Osteocyte (in vitro differentiated cells): ENCODE measurements around the gene TNS3. TPM values are rescaled to one million over a fixed set of nuclear protein-coding genes. Genes with fewer than 3 reads are reported as not detected.

ENCODE experiments used
- DNase-seq: peaks from one replicate; pipeline ENCODE4 v3.0.0; 2021; ENCODE audit warnings: mixed read lengths; ENCODE audit not compliant: unreplicated experiment; ENCODE audit errors: extremely low spot score
- H3K27ac Mint-ChIP-seq: one replicate; pipeline ENCODE4 v1.8.0; 2021; ENCODE audit warnings: mild to moderate bottlenecking, mixed read lengths; ENCODE audit not compliant: unreplicated experiment
- H3K27me3 Mint-ChIP-seq: one replicate; pipeline ENCODE4 v1.8.0; 2021; ENCODE audit warnings: mixed read lengths; ENCODE audit not compliant: unreplicated experiment
- H3K36me3 Mint-ChIP-seq: one replicate; pipeline ENCODE4 v1.8.0; 2021; ENCODE audit warnings: mixed read lengths; ENCODE audit not compliant: unreplicated experiment
- H3K4me1 Mint-ChIP-seq: one replicate; pipeline ENCODE4 v1.8.0; 2021; ENCODE audit warnings: mixed read lengths; ENCODE audit not compliant: unreplicated experiment
- H3K4me3 Mint-ChIP-seq: one replicate; pipeline ENCODE4 v1.8.0; 2021; ENCODE audit warnings: mild to moderate bottlenecking, moderate library complexity, mixed read lengths; ENCODE audit not compliant: unreplicated experiment
- H3K9me3 Mint-ChIP-seq: one replicate; pipeline ENCODE4 v1.8.0; 2021; ENCODE audit warnings: mixed read lengths; ENCODE audit not compliant: unreplicated experiment
- total RNA-seq: library from RNA; stranded (reverse); gene quantifications from 2 replicates; pipeline ENCODE4 v1.2.1, GENCODE V29; 2021
- TF ChIP-seq, protein P1 (sequence below): fragments of 200-600 bp; sonication (generic); IDR thresholded peaks from 2 replicates; pipeline ENCODE4 v1.5.0; 2021; ENCODE audit warnings: antibody characterized with exemption, mild to moderate bottlenecking, moderate library complexity

Gene TNS3
- total RNA-seq, 1 donor from 2014 or later: 93.8 TPM

DNA sequence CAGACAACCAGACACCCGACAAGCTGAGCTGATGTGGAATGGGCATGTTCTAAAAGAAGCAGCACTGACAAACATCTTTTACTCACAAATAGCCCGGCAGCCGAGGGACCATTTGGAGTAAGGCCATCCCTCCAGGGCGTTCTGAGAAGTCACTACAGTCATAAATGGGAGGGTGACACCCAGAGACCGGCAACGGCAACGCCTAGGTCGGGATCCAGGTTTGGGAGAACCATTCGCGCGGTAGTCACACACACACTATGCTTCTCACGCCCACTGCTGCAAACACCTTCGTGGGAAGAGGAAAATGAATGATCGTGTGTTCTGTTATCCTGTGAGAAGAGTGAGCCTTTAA is 9.8 kb downstream of the TNS3 start:
- Mint-ChIP-seq H3K4me3 (peak overlapping the region; percentile 4), H3K27ac (peak overlapping the region; percentile 84), H3K4me1 (peaks cover 74% of the 10 kb centered on the region), H3K9me3 (no peaks in the 10 kb centered on the region), H3K36me3 (peaks cover 9% of the 10 kb centered on the region), H3K27me3 (no peaks in the 10 kb centered on the region)
- TF ChIP-seq, protein P1, sequence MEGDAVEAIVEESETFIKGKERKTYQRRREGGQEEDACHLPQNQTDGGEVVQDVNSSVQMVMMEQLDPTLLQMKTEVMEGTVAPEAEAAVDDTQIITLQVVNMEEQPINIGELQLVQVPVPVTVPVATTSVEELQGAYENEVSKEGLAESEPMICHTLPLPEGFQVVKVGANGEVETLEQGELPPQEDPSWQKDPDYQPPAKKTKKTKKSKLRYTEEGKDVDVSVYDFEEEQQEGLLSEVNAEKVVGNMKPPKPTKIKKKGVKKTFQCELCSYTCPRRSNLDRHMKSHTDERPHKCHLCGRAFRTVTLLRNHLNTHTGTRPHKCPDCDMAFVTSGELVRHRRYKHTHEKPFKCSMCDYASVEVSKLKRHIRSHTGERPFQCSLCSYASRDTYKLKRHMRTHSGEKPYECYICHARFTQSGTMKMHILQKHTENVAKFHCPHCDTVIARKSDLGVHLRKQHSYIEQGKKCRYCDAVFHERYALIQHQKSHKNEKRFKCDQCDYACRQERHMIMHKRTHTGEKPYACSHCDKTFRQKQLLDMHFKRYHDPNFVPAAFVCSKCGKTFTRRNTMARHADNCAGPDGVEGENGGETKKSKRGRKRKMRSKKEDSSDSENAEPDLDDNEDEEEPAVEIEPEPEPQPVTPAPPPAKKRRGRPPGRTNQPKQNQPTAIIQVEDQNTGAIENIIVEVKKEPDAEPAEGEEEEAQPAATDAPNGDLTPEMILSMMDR: no peak
- no peak for DNase-seq

DNA sequence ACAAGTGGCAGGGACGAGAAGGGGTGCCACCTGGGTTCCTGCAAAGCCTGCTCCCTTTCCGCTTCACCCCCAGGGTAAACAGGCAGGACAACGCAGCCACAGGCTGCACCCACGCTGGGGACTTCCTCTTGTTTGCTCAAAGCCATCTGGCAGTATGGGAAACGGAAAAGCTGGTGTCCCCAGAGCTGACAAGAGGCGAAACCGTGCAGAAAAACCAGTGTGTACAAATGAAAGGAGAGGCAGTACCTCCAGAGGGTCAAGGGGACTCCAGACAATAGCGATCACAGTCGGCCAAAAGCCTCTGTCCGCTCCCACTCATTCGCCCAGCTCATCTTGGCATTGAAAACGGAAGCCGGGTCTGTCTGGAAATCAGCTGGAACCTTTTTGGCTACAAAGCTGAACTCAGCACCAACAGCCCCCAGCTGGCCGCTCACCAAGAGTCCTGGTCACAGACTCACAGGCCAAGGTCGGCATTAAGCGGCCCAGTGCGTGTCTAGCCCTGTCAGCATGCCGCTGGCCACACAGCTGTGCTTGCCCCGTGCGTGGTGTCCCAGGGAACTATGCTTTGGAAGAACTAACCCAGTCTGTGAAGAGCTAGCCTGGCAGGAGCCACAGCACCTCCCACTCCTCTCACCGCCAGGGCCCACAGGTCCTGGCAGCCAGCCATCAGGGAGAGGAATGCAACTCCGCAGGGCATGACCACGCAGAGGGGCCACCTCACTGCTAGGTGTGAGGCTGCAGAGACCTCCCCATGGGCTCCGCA is 10.4 kb downstream of the TNS3 start:
- Mint-ChIP-seq H3K36me3 (peaks cover 9% of the 10 kb centered on the region), H3K4me3 (peak overlapping the region; percentile 29), H3K9me3 (no peaks in the 10 kb centered on the region), H3K4me1 (peaks cover 69% of the 10 kb centered on the region), H3K27me3 (no peaks in the 10 kb centered on the region), H3K27ac (peak overlapping the region; percentile 84)
- TF ChIP-seq, protein P1: peak; percentile 11
- peak; percentile 87 for DNase-seq

DNA sequence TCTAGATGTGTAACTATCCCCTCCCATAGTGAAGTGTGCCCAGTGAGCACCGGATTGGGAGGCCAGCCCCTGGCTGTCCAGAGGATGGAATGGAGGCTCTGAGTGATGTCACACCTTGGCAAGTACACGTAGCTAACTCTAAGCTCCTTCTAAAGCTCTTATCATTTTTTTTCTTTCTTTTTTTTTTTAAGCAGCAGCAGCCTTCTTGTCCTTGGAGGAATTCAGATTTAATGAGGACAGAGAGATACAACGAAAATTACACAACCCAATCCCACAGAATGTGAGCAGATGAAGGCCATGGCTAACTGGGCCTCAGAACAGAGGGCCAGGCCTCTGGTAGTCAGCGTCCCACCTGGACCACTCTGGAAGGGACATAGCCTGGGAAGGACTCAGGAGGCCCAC is 11.3 kb downstream of the TNS3 start:
- peak overlapping the region; percentile 84 for H3K27ac Mint-ChIP-seq
- no peak for DNase-seq

DNA sequence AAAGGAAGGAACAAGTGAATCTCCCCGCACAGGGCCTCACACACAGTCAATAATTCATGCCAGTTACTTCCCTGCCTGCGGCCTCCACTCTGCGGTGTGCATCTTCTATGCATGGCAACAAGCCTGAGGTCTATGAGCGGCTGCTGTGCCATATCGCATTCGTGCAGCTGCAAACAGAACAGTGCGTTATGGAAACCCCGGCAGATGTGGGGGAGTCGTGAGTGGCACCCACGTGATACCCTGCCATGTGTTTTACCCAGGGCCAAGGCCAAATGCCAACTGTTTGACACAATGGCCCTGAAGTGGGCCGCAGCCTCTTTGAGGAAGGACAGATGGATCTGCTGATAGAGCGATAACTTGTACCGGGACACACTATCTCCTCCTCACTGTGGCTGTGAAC is 13.4 kb downstream of the TNS3 start:
- peaks cover 45% of the 10 kb centered on the region for H3K4me1 Mint-ChIP-seq
- H3K27ac Mint-ChIP-seq: no peak overlapping the region
- H3K27me3 Mint-ChIP-seq: no peaks in the 10 kb centered on the region
- no peaks in the 10 kb centered on the region for H3K9me3 Mint-ChIP-seq
- TF ChIP-seq, protein P1: no peak
- no peak for DNase-seq
- peaks cover 12% of the 10 kb centered on the region for H3K36me3 Mint-ChIP-seq
- H3K4me3 Mint-ChIP-seq: no peak overlapping the region

More for the DNA sequence above, 11.3 kb downstream of the TNS3 start:
- Mint-ChIP-seq H3K4me1 (peaks cover 63% of the 10 kb centered on the region), H3K27me3 (no peaks in the 10 kb centered on the region), H3K9me3 (no peaks in the 10 kb centered on the region), H3K36me3 (peaks cover 10% of the 10 kb centered on the region), H3K4me3 (peak overlapping the region; percentile 19)
- TF ChIP-seq, protein P1: no peak

DNA sequence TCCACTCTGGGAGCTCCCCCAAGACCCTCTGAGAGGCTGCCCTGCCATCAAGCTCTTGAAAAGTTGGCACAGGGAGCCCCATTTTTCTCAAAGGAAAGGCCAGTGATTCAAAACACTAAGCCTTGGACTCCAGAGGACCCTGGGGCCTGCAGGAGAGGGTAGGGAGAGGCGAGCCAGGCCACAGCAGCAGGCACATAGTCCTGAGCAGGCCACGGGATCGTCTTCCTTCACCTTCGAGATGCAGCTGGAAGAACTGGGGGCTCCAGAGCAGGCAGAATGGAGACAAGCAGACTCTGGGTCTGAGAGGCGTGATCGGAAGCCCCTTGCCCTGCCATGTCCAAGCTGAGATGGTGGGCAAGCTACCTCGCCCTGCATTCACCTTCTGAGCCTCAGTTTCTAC is 13.9 kb downstream of the TNS3 start:
- no peaks in the 10 kb centered on the region for H3K9me3 Mint-ChIP-seq
- peaks cover 40% of the 10 kb centered on the region for H3K4me1 Mint-ChIP-seq
- no peaks in the 10 kb centered on the region for H3K27me3 Mint-ChIP-seq
- H3K4me3 Mint-ChIP-seq: no peak overlapping the region
- H3K27ac Mint-ChIP-seq: no peak overlapping the region
- DNase-seq: no peak
- TF ChIP-seq, protein P1: no peak
- peaks cover 12% of the 10 kb centered on the region for H3K36me3 Mint-ChIP-seq
